Lower lobe of right lung (tissue), 2 donors: ENCODE measurements around the gene PLB1. TPM values are rescaled to one million over a fixed set of nuclear protein-coding genes. Genes with fewer than 3 reads are reported as not detected.
A peak's percentile ranks its signal among the peaks of the same experiment; 100 is the strongest.

ENCODE experiments used
- ATAC-seq, 2 donors: fragments of 200-7000 bp; cut with Tn5 transposase; one replicate each; pipeline ENCODE4 v1.9.1; 2020 to 2022; ENCODE audit warnings: mild to moderate bottlenecking in 2 of 2, moderate library complexity in 2 of 2
- DNase-seq: peaks from one replicate; pipeline ENCODE4 v3.0.0-alpha.2; 2020
- H3K27ac ChIP-seq: fragments of 200-600 bp; one replicate; pipeline ENCODE4 v1.8.0; 2022
- H3K27me3 ChIP-seq: fragments of 200-600 bp; one replicate; pipeline ENCODE4 v1.8.0; 2022; ENCODE audit warnings: low read depth
- H3K36me3 ChIP-seq: fragments of 200-600 bp; one replicate; pipeline ENCODE4 v1.8.0; 2022; ENCODE audit warnings: mild to moderate bottlenecking
- H3K4me1 ChIP-seq: fragments of 200-600 bp; one replicate; pipeline ENCODE4 v1.8.0; 2022
- H3K4me3 ChIP-seq: fragments of 200-600 bp; one replicate; pipeline ENCODE4 v1.8.0; 2022; ENCODE audit warnings: mild to moderate bottlenecking
- H3K9me3 ChIP-seq: fragments of 200-600 bp; one replicate; pipeline ENCODE4 v1.8.0; 2022
- CTCF ChIP-seq: fragments of 200-600 bp; IDR thresholded peaks from one replicate; pipeline ENCODE4 v1.8.0; 2022; ENCODE audit warnings: antibody characterized with exemption, mild to moderate bottlenecking
- intact Hi-C: fragments of 100-400 bp; cut with DNase I; formaldehyde crosslinking; loops from one replicate; pipeline ENCODE4 v1.11.0; 2022
- total RNA-seq: library from RNA; stranded (reverse); fragmentation: NEBNext Ultra II Directional; extraction: Animal tissue kit (Norgen Biotek cat#: 25700); gene quantifications from one replicate; pipeline ENCODE4 v1.2.1, GENCODE V29; 2021
- donor health status: DM: no; HTN: yes; CAD: no; lungs with severe emphysema.

Gene PLB1
- total RNA-seq, 1 donor from 2014 or later = 5.5 TPM

DNA sequence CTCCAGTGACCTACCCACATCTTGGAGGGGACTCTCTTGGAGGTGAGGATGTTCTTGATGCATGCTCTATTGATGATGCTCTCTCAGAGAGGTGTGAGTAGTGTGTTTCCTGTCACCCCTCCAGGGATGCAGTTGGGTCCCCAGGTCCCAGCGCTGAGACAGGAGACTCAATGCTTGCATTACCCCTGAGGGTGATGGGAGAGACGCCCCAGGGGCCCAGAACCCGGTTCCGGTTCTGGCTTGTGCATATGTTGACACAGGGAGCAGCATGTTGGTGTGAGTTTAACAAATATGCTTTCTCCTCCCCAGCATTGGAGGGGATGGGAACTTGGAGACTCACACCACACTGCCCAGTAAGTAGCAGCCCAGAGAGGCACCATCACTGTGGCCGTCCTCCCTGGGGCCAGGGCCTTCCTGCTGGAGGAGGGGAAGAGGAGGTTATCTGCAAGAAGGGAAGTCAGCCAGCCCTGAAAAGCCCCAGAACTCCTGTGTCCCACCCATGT, 124.5 kb downstream of the PLB1 start:
- ATAC-seq = no peak
- intact Hi-C loops = no loop called here
- no peak for TF ChIP-seq CTCF
- H3K27me3 ChIP-seq = no peaks in the 10 kb centered on the region
- no peaks in the 10 kb centered on the region for H3K36me3 ChIP-seq
- peaks cover 41% of the 10 kb centered on the region for H3K4me1 ChIP-seq
- DNase-seq = no peak
- H3K4me3 ChIP-seq = no peak overlapping the region
- peak overlapping the region; percentile 91 for H3K27ac ChIP-seq
- no peaks in the 10 kb centered on the region for H3K9me3 ChIP-seq

DNA sequence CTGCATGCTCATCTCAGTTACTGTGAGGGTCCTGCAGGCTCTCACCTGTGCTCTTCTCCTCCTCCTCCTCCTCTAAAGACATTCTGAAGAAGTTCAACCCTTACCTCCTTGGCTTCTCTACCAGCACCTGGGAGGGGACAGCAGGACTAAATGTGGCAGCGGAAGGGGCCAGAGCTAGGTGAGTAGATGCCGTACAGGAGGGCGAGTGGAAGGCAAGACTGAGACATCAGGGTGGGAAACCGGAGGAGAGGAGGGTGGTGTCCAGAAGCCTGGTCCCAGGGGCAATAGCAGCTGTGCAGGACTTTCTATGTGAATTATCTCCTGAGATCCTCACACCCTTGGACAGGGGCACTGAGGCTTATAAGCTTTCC, 124.9 kb downstream of the PLB1 start:
- no peak overlapping the region for H3K4me3 ChIP-seq
- no peaks in the 10 kb centered on the region for H3K9me3 ChIP-seq
- H3K27me3 ChIP-seq = no peaks in the 10 kb centered on the region
- intact Hi-C loops = no loop called here
- ATAC-seq (no peak), DNase-seq (no peak)
- H3K27ac ChIP-seq = peak overlapping the region; percentile 91
- H3K4me1 ChIP-seq = peaks cover 46% of the 10 kb centered on the region
- TF ChIP-seq CTCF = no peak
- no peaks in the 10 kb centered on the region for H3K36me3 ChIP-seq

DNA sequence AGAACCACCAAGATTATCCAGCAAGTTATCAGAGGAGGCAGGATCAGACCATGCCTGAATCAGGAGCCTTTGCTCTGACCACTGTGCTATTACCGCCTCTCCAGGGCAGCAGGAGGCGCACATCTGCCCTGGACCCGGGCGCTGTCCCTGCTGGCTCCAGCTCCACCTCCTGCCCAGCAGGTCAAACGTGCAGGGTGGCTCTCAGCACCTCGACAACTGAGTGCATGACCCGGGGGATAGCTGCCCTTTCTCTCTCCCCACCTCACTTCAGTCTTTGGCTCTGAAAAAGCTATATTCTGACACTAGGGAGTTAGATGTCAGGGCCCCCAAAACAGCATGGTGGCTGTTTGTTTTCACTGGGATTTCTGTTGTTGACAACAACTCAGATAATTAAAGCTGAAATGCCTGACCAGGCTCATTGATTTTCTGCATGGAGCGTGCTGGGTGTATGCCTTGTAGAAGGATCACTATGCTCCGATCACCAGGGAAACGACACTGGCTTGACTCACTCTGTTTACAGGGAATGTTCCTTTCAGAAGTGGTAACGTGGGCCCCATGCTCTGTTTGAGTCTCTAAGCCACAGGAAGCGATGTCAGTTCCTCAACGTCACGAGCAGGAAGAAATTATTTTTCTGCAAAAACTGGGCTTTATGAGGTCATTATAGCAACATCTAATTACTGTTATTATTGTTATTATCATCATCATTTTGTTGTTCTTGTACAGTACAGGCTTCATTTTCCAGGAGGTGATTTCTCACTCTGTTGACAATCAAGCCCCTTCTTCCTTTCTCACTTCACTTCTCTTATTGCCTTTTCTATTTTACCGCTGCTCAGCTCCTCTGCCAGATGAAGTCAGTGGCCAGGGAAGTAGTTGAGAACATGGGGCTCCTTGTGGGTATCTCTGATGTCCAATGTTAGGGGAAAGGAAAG, 125.6 kb downstream of the PLB1 start:
- Histone ChIP-seq H3K36me3 (no peaks in the 10 kb centered on the region), H3K9me3 (no peaks in the 10 kb centered on the region), H3K27me3 (no peaks in the 10 kb centered on the region), H3K27ac (peak overlapping the region; percentile 91), H3K4me3 (no peak overlapping the region), H3K4me1 (peaks cover 52% of the 10 kb centered on the region)
- peak; percentile 91 to 92 for ATAC-seq
- TF ChIP-seq CTCF = peak; percentile 38
- intact Hi-C loops = no loop called here
- peak; percentile 69 for DNase-seq

DNA sequence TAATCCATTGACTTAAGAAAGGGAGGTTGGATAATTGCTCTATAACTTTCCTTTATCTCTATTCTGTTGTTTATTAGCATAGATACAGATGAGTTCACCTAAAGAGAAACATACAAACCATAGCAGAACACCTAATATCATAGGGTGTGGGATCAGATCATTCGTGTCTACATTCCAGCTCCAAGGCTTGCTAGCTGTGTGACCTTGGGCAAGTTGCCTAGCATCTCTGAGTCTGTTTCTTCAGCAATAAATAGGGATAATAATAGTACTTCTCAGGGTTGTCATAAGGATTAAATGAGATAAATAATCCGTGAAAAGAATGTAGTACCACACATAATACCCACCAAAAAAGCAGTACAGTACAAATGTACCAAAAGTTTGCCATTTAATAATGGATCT, 126.2 kb downstream of the PLB1 start:
- intact Hi-C loops = no loop called here
- ATAC-seq (no peak), DNase-seq (no peak)
- Histone ChIP-seq H3K9me3 (no peaks in the 10 kb centered on the region), H3K4me1 (peaks cover 54% of the 10 kb centered on the region), H3K36me3 (no peaks in the 10 kb centered on the region), H3K27ac (peak overlapping the region; percentile 91), H3K27me3 (no peaks in the 10 kb centered on the region), H3K4me3 (no peak overlapping the region)
- TF ChIP-seq CTCF = no peak

GRCh38 chr2:28623582-28624405, 127.9 kb downstream of the PLB1 start:
- DNase-seq (no peak), ATAC-seq (no peak)
- TF ChIP-seq CTCF = no peak
- H3K9me3 ChIP-seq = no peaks in the 10 kb centered on the region
- no peak overlapping the region for H3K27ac ChIP-seq
- H3K4me1 ChIP-seq = peaks cover 51% of the 10 kb centered on the region
- intact Hi-C loops = no loop called here
- no peak overlapping the region for H3K4me3 ChIP-seq
- H3K27me3 ChIP-seq = no peaks in the 10 kb centered on the region
- no peaks in the 10 kb centered on the region for H3K36me3 ChIP-seq
